Right lobe of liver (tissue), 6 donors: ENCODE measurements around the gene TMEM205. TPM values are rescaled to one million over a fixed set of nuclear protein-coding genes. Genes with fewer than 3 reads are reported as not detected.
"Not testable (repeated sequence)": the region's sequence is repeated elsewhere in the genome, so short reads cannot be mapped to it uniquely, and the experiment has no call there.

Source experiments
- ATAC-seq, 4 donors: fragments of 200-7000 bp; cut with Tn5 transposase; one replicate each; pipeline ENCODE4 v1.9.1; 2020; ENCODE audit warnings: mild to moderate bottlenecking in 4 of 4, moderate library complexity in 4 of 4
- DNase-seq, 3 donors: peaks; one replicate each; pipeline ENCODE4 v3.0.0-alpha.2; 2020
- H3K27ac ChIP-seq, 3 donors: fragments of 200-600 bp; one replicate each; pipeline ENCODE4 v1.8.0; 2022
- H3K27me3 ChIP-seq, 2 donors: fragments of 200-600 bp; one replicate each; pipeline ENCODE4 v1.8.0; 2022
- H3K36me3 ChIP-seq, 4 donors: fragments of 200-600 bp; sonication (generic) in 1 of 4; one replicate each; pipeline versions ENCODE4 v1.5.1 to v1.8.0; 2017 to 2022; ENCODE audit warnings: control low read depth in 1 of 4
- H3K4me1 ChIP-seq, 4 donors: fragments of 200-600 bp; sonication (generic) in 1 of 4; one replicate each; pipeline versions ENCODE4 v1.5.1 to v1.8.0; 2017 to 2022; ENCODE audit warnings: control low read depth in 1 of 4
- H3K4me3 ChIP-seq, 3 donors: fragments of 200-600 bp; one replicate each; pipeline ENCODE4 v1.8.0; 2022
- H3K9me3 ChIP-seq, 4 donors: fragments of 200-600 bp; sonication (generic) in 1 of 4; one replicate each; pipeline versions ENCODE4 v1.5.1 to v1.8.0; 2017 to 2022; ENCODE audit warnings: control low read depth in 1 of 4
- CTCF ChIP-seq, 4 donors: fragments of 200-600 bp in 3 of 4; fragments of 450-650 bp in 1 of 4; IDR thresholded peaks; one replicate each; pipeline versions ENCODE4 v1.5.1 to v1.8.0; 2016 to 2022; ENCODE audit warnings: antibody characterized with exemption in 4 of 4, mild to moderate bottlenecking in 2 of 4
- POLR2A ChIP-seq: fragments of 450-650 bp; IDR thresholded peaks from one replicate; pipeline ENCODE4 v1.6.1; 2017; ENCODE audit warnings: antibody characterized with exemption, mild to moderate bottlenecking
- WGBS: methylation state at CpG from one replicate; pipeline ENCODE4 v1.1.6; 2018; ENCODE audit warnings: low coverage, low lambda C conversion rate; ENCODE audit not compliant: insufficient coverage; ENCODE audit errors: missing lambda C conversion rate; 5-methylcytosine and 5-hydroxymethylcytosine counted together
- intact Hi-C, 2 donors: fragments of 100-400 bp; cut with DNase I; formaldehyde crosslinking; loops; one replicate each; pipeline versions ENCODE4 v1.11.2 to v1.14.1; 2022
- total RNA-seq, 6 experiments: library from RNA; depleted of rRNA in 2 of 6; stranded (reverse); fragments of >200 nt in 2 of 6; fragmentation: NEBNext Ultra II Directional in 3 of 6; extraction: Animal tissue kit (Norgen Biotek cat#: 25700) in 3 of 6; gene quantifications; one replicate each; pipeline versions ENCODE4 v1.1.0 to v1.2.4, GENCODE V29; 2016 to 2023
- donor health status: DM: no; HTN: yes; CAD: no.
- donor health status: DM: no; HTN: no; CAD: no.
- donor health status: DM: no; HTN: no; CAD: no.
- donor health status: DM: no; HTN: yes; CAD: no.
- donor health status: DM: no; HTN: yes; CAD: no.

TMEM205 gene
- total RNA-seq, 6 experiments from 2014 or later, result 138 to 605 (median 165) TPM

- DNase-seq (no peak), ATAC-seq (no peak)
- no peaks in the 10 kb centered on the region for H3K27me3 ChIP-seq
- no peak overlapping the region for H3K27ac ChIP-seq
- no peaks in the 10 kb centered on the region for H3K9me3 ChIP-seq
- H3K4me3 ChIP-seq, result no peak overlapping the region
- WGBS, result 100% methylated on average over 2 of the region's 17 CpGs
- intact Hi-C loops, result no loop called here
- H3K36me3 ChIP-seq, result peaks cover 0 to 8% (median 0%) of the 10 kb centered on the region in 4 donors
- TF ChIP-seq CTCF (IDR thresholded peaks at IDR 0.05) (no peak), POLR2A (no peak)
- H3K4me1 ChIP-seq, result peaks cover 0 to 10% (median 0%) of the 10 kb centered on the region in 4 donors
Observed at GRCh38 chr19:11335449-11336146, 10.5 kb downstream of the TMEM205 start.

- H3K27me3 ChIP-seq, H3K9me3 ChIP-seq, DNase-seq, ATAC-seq, H3K27ac ChIP-seq, intact Hi-C loops, H3K4me1 ChIP-seq, H3K4me3 ChIP-seq, H3K36me3 ChIP-seq: not testable (repeated sequence)
- 93% methylated on average over 3 of the region's 9 CpGs for WGBS
Observed at GRCh38 chr19:11333838-11334237, 12.2 kb downstream of the TMEM205 start.

GRCh38 chr19:11332822-11333221 lies 13.2 kb downstream of the TMEM205 start:
- no peaks in the 10 kb centered on the region for H3K27me3 ChIP-seq
- H3K4me1 ChIP-seq, result no peaks in the 10 kb centered on the region
- H3K27ac ChIP-seq, result no peak overlapping the region
- 79% methylated on average over 1 of the region's 5 CpGs for WGBS
- intact Hi-C loops, result no loop called here
- DNase-seq (no peak), ATAC-seq (no peak)
- peaks cover 0 to 8% (median 0%) of the 10 kb centered on the region in 4 donors for H3K36me3 ChIP-seq
- no peaks in the 10 kb centered on the region for H3K9me3 ChIP-seq
- H3K4me3 ChIP-seq, result no peak overlapping the region
- no peak for TF ChIP-seq CTCF (IDR thresholded peaks at IDR 0.05)
- no peak for TF ChIP-seq POLR2A

- ATAC-seq (no peak), DNase-seq (no peak)
- peaks cover 0 to 8% (median 2%) of the 10 kb centered on the region in 4 donors for H3K36me3 ChIP-seq
- no peak for TF ChIP-seq POLR2A
- no peak for TF ChIP-seq CTCF (IDR thresholded peaks at IDR 0.05)
- H3K27ac ChIP-seq, result no peak overlapping the region
- H3K4me3 ChIP-seq, result no peak overlapping the region
- intact Hi-C loops, result no loop called here
- no peaks in the 10 kb centered on the region for H3K4me1 ChIP-seq
- H3K27me3 ChIP-seq, result no peaks in the 10 kb centered on the region
- WGBS, result 59% methylated on average over 4 of the region's 4 CpGs
- H3K9me3 ChIP-seq, result no peaks in the 10 kb centered on the region
Observed at GRCh38 chr19:11331502-11331901, 14.6 kb downstream of the TMEM205 start.

GRCh38 chr19:11330127-11330526 lies 15.9 kb downstream of the TMEM205 start:
- no peaks in the 10 kb centered on the region for H3K9me3 ChIP-seq
- TF ChIP-seq CTCF (IDR thresholded peaks at IDR 0.05) (no peak), POLR2A (no peak)
- peaks cover 0 to 4% (median 2%) of the 10 kb centered on the region in 4 donors for H3K36me3 ChIP-seq
- no peak overlapping the region for H3K27ac ChIP-seq
- 82% methylated on average over 4 of the region's 4 CpGs for WGBS
- H3K27me3 ChIP-seq, result no peaks in the 10 kb centered on the region
- no peaks in the 10 kb centered on the region for H3K4me1 ChIP-seq
- intact Hi-C loops, result no loop called here
- no peak for DNase-seq
- ATAC-seq, result no peak
- H3K4me3 ChIP-seq, result no peak overlapping the region
